ENCODE measurements around the gene WDR41.

Gene WDR41

GRCh38 chr5:77427998-77428397, 64.1 kb downstream of the WDR41 start:
- DNase-seq (ENCODE audit: low read depth, low spot score): no peak
- H3K9me3 ChIP-seq (ENCODE audit: insufficient read depth, low read length): no peaks in the 10 kb centered on the region
- no peak for TF ChIP-seq YY1 (IDR thresholded peaks at IDR 0.05; ENCODE audit: insufficient read depth, insufficient read length)
- no peak for TF ChIP-seq SUZ12 (IDR thresholded peaks at IDR 0.05; ENCODE audit: extremely low read depth, insufficient read depth, insufficient read length)
- TF ChIP-seq ZNF274 (IDR thresholded peaks at IDR 0.05; ENCODE audit: low read depth, low read length): no peak
- no peaks in the 10 kb centered on the region for H3K4me1 ChIP-seq (ENCODE audit: insufficient read depth, insufficient read length)
- H3K4me3 ChIP-seq (ENCODE audit: insufficient read length, low read depth): no peak overlapping the region
- no peaks in the 10 kb centered on the region for H3K27me3 ChIP-seq (ENCODE audit: insufficient read depth, insufficient read length)
- H3K9ac ChIP-seq (ENCODE audit: insufficient read length, low read depth): no peak overlapping the region
- H3K36me3 ChIP-seq (ENCODE audit: insufficient read depth, insufficient read length, low read length): peaks cover 43% of the 10 kb centered on the region

DNA sequence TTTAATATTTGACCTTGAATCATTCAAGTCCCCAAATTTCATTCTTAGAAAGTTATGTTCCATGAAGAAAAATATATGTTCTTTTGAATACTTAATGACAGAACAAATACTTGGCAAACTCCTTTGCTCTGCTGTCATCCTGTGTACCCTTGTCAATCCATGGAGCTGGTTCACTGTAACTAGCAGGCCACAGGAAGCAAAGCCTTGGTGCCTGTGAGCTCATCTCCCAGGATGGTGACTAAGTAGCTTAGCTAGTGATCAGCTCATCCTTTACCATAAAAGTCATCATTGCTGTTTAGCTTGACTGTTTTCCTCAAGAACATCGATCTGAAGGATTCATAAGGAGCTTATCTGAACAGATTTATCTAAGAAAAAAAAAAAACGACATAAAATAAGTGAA, 65.4 kb downstream of the WDR41 start:
- H3K27me3 ChIP-seq (ENCODE audit: insufficient read depth, insufficient read length): no peaks in the 10 kb centered on the region
- no peaks in the 10 kb centered on the region for H3K4me1 ChIP-seq (ENCODE audit: insufficient read depth, insufficient read length)
- no peak for DNase-seq (ENCODE audit: low read depth, low spot score)
- TF ChIP-seq SUZ12 (IDR thresholded peaks at IDR 0.05; ENCODE audit: extremely low read depth, insufficient read depth, insufficient read length): no peak
- no peak for TF ChIP-seq ZNF274 (IDR thresholded peaks at IDR 0.05; ENCODE audit: low read depth, low read length)
- TF ChIP-seq YY1 (IDR thresholded peaks at IDR 0.05; ENCODE audit: insufficient read depth, insufficient read length): no peak
- H3K4me3 ChIP-seq (ENCODE audit: insufficient read length, low read depth): no peak overlapping the region
- H3K9ac ChIP-seq (ENCODE audit: insufficient read length, low read depth): no peak overlapping the region
- H3K9me3 ChIP-seq (ENCODE audit: insufficient read depth, low read length): no peaks in the 10 kb centered on the region
- peaks cover 30% of the 10 kb centered on the region for H3K36me3 ChIP-seq (ENCODE audit: insufficient read depth, insufficient read length, low read length)

GRCh38 chr5:77425998-77426659, 66.0 kb downstream of the WDR41 start:
- TF ChIP-seq ZNF274 (IDR thresholded peaks at IDR 0.05; ENCODE audit: low read depth, low read length): no peak
- no peak for TF ChIP-seq YY1 (IDR thresholded peaks at IDR 0.05; ENCODE audit: insufficient read depth, insufficient read length)
- no peak for TF ChIP-seq SUZ12 (IDR thresholded peaks at IDR 0.05; ENCODE audit: extremely low read depth, insufficient read depth, insufficient read length)
- no peaks in the 10 kb centered on the region for H3K4me1 ChIP-seq (ENCODE audit: insufficient read depth, insufficient read length)
- peaks cover 27% of the 10 kb centered on the region for H3K36me3 ChIP-seq (ENCODE audit: insufficient read depth, insufficient read length, low read length)

GRCh38 chr5:77425420-77425819, 66.7 kb downstream of the WDR41 start:
- TF ChIP-seq SUZ12 (IDR thresholded peaks at IDR 0.05; ENCODE audit: extremely low read depth, insufficient read depth, insufficient read length) (no peak), YY1 (IDR thresholded peaks at IDR 0.05; ENCODE audit: insufficient read depth, insufficient read length) (no peak), ZNF274 (IDR thresholded peaks at IDR 0.05; ENCODE audit: low read depth, low read length) (no peak)
- no peak overlapping the region for H3K4me3 ChIP-seq (ENCODE audit: insufficient read length, low read depth)

More at GRCh38 chr5:77425998-77426659, 66.0 kb downstream of the WDR41 start:
- Histone ChIP-seq H3K27me3 (ENCODE audit: insufficient read depth, insufficient read length) (no peaks in the 10 kb centered on the region), H3K4me3 (ENCODE audit: insufficient read length, low read depth) (no peak overlapping the region), H3K9me3 (ENCODE audit: insufficient read depth, low read length) (no peaks in the 10 kb centered on the region), H3K9ac (ENCODE audit: insufficient read length, low read depth) (no peak overlapping the region)
- DNase-seq (ENCODE audit: low read depth, low spot score): no peak

DNA sequence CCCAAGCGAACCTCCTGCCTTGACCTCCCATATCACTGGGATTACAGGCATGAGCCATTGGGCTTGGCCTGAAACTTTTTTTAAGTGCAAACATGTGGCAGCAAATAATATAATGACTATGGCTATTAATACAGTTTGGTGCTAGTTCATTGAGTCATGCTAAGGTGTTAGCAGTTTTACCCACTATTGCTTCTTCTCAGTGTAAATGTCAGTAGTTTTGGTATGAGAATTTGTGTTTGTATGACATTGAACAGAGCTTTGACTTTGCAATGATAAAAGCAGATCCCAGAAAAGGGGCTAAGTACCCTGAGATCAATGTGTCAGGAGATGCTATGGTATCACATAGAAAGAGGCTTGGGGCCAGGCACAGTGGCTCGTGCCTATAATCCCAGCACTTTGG, 67.2 kb downstream of the WDR41 start:
- Histone ChIP-seq H3K4me3 (ENCODE audit: insufficient read length, low read depth) (no peak overlapping the region), H3K36me3 (ENCODE audit: insufficient read depth, insufficient read length, low read length) (peaks cover 19% of the 10 kb centered on the region), H3K4me1 (ENCODE audit: insufficient read depth, insufficient read length) (no peaks in the 10 kb centered on the region), H3K27me3 (ENCODE audit: insufficient read depth, insufficient read length) (no peaks in the 10 kb centered on the region), H3K9ac (ENCODE audit: insufficient read length, low read depth) (no peak overlapping the region), H3K9me3 (ENCODE audit: insufficient read depth, low read length) (no peaks in the 10 kb centered on the region)
- TF ChIP-seq ZNF274 (IDR thresholded peaks at IDR 0.05; ENCODE audit: low read depth, low read length): no peak
- no peak for TF ChIP-seq SUZ12 (IDR thresholded peaks at IDR 0.05; ENCODE audit: extremely low read depth, insufficient read depth, insufficient read length)
- TF ChIP-seq YY1 (IDR thresholded peaks at IDR 0.05; ENCODE audit: insufficient read depth, insufficient read length): no peak
- no peak for DNase-seq (ENCODE audit: low read depth, low spot score)

More at GRCh38 chr5:77425420-77425819, 66.7 kb downstream of the WDR41 start:
- Histone ChIP-seq H3K27me3 (ENCODE audit: insufficient read depth, insufficient read length) (no peaks in the 10 kb centered on the region), H3K4me1 (ENCODE audit: insufficient read depth, insufficient read length) (no peaks in the 10 kb centered on the region), H3K9ac (ENCODE audit: insufficient read length, low read depth) (no peak overlapping the region), H3K36me3 (ENCODE audit: insufficient read depth, insufficient read length, low read length) (peaks cover 23% of the 10 kb centered on the region), H3K9me3 (ENCODE audit: insufficient read depth, low read length) (no peaks in the 10 kb centered on the region)
- DNase-seq (ENCODE audit: low read depth, low spot score): no peak

DNA sequence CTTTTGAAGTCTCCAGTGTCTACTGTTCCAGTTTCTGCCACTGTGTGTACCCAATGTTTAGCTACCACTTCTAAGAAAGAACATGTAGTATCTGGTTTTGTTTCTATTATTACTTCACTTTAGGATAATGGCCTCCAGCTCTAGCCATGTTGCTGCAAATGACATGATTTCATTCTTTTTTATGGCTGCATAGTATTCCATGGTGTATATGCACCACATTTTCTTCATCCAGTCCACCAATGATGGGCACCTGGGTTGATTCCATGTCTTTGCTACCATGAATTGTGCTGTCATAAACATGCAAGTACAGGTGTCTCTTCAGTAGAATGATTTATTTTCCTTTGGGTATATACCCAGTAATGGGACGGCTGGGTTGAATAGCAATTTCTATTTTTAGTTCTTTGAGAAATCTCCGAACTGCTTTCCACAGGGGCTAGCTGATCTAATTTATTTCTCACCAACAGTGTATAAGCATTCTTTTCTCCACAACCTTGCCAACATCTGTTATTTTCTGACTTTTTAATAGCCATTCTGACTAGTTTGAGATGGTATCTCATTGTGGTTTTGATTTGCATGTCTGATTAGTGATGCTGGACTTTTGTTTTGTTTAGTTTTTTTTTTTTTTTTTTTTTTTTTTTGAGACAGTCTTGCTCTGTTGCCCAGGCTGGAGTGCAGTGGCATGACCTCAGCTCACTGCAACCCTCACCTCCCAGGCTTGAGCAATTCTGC, 68.9 kb downstream of the WDR41 start:
- no peak for TF ChIP-seq YY1 (IDR thresholded peaks at IDR 0.05; ENCODE audit: insufficient read depth, insufficient read length)
- TF ChIP-seq SUZ12 (IDR thresholded peaks at IDR 0.05; ENCODE audit: extremely low read depth, insufficient read depth, insufficient read length): no peak
- TF ChIP-seq ZNF274 (IDR thresholded peaks at IDR 0.05; ENCODE audit: low read depth, low read length): no peak

DNA sequence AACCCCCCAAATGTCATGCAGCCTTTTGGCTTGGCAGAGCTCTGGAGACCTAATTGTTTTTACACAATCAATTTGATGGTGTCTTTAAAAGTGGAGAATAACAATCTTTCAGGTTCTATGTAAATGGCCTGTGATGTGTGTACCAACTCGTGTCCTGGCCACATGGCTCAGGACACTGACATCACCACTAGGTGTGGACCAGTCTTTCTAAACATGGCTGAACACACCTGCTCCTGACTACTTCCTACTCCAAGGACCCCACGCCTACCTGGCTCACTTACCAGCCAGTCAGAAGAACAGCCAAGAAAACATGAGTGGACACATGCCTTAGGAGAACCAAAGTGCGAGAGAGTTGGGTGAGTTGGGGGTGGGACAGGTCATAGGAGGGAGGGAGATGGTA, 71.2 kb downstream of the WDR41 start:
- no peak overlapping the region for H3K9ac ChIP-seq (ENCODE audit: insufficient read length, low read depth)
- no peaks in the 10 kb centered on the region for H3K27me3 ChIP-seq (ENCODE audit: insufficient read depth, insufficient read length)
- no peak for DNase-seq (ENCODE audit: low read depth, low spot score)
- TF ChIP-seq SUZ12 (IDR thresholded peaks at IDR 0.05; ENCODE audit: extremely low read depth, insufficient read depth, insufficient read length) (no peak), YY1 (IDR thresholded peaks at IDR 0.05; ENCODE audit: insufficient read depth, insufficient read length) (no peak), ZNF274 (IDR thresholded peaks at IDR 0.05; ENCODE audit: low read depth, low read length) (no peak)
- H3K4me3 ChIP-seq (ENCODE audit: insufficient read length, low read depth): no peak overlapping the region
- no peaks in the 10 kb centered on the region for H3K9me3 ChIP-seq (ENCODE audit: insufficient read depth, low read length)
- H3K36me3 ChIP-seq (ENCODE audit: insufficient read depth, insufficient read length, low read length): peaks cover 6% of the 10 kb centered on the region
- H3K4me1 ChIP-seq (ENCODE audit: insufficient read depth, insufficient read length): no peaks in the 10 kb centered on the region

More for the DNA sequence above, 68.9 kb downstream of the WDR41 start:
- H3K9ac ChIP-seq (ENCODE audit: insufficient read length, low read depth): no peak overlapping the region
- H3K27me3 ChIP-seq (ENCODE audit: insufficient read depth, insufficient read length): no peaks in the 10 kb centered on the region
- no peaks in the 10 kb centered on the region for H3K9me3 ChIP-seq (ENCODE audit: insufficient read depth, low read length)
- peaks cover 16% of the 10 kb centered on the region for H3K36me3 ChIP-seq (ENCODE audit: insufficient read depth, insufficient read length, low read length)
- DNase-seq (ENCODE audit: low read depth, low spot score): no peak
- no peak overlapping the region for H3K4me3 ChIP-seq (ENCODE audit: insufficient read length, low read depth)
- H3K4me1 ChIP-seq (ENCODE audit: insufficient read depth, insufficient read length): no peaks in the 10 kb centered on the region

All from NT2/D1 (cell line).